ENCODE results near the gene MCM3AP. TPM values are rescaled to one million over a fixed set of nuclear protein-coding genes. Genes with fewer than 3 reads are reported as not detected.

MCM3AP gene
- total RNA-seq, 1 experiment from 2014 or later: 91.7 TPM

DNA sequence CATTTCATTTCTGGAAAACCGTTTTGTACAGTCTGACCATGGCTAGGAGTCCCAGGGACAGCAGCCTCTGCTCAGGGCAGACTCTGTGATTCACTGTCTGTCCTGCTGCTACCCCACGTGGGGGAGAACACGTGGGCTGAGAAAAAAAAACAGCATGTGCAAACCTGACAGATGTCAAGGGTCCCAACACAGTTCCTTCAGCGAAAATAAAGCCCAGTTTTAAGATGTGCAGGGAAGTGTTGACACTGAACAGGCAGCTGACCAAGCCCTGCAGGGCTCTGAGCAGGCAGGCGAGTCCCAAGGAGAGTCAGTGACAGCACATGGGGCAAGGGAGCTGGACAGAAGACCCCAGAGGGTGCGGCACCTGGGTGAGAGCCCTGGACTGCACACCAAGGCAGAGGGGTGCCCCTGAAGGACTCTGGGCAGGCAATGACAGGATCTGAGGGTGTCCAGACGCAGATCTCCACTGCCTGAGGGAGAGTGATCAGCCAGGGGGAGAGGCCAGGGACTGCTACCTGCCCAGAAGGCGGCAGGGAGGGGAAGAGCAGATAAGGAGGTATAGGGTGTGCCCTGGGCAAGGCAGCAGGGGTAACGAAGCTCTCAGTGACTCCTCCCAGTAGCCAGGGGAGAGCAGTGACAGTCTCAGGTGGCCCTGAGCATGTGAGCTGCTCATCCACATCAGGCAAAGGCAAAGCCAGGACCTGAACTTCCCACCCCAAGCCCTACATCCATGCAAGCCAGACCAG, 96.0 kb downstream of the MCM3AP start:
- DNase-seq (ENCODE audit: low read depth): peak; percentile 50

DNA sequence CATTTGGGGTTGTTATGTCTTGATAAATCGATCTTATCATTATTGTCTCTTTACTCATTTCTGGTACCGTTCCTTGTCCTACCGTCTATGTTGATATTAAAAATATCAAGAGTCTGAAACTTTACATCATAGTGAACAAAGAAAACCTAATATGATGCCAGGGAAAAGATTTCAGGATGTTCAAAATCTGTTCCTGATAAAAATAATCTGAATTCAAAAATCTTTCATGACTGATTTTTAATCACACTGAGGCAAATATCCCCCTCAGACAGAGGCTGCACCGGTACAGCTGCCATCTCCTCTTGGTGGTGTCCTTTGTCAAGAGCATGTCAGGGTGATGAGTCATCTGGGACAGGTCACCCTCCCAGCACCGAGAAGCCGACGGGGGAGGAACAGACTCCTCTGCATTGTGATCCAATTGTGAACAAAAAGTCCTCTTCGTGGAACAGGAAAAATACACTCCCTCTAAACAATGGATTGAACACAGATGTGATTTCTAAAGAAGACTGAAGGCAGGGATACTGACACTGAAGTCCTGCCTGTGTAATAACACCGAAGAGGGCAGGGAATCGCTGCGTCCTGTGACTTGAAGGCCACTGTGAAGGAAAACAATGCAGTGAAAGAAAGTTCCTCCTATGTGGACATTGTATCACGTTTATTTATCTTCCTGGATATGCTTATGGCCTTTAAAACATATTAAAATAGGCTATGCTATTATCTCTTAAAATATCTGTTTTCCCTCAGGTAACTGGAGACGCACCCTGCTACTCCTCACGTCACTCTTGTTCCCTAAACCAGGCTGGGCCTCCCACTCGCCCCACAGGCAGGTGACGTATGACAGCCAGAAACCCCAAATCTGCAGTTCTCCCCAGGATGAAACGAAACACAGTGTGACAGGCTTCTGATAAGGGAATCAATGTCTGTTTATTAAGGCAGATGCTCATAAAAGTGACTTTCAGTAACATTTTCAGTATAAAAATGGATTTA, 96.9 kb downstream of the MCM3AP start:
- DNase-seq (ENCODE audit: low read depth): peak; percentile 73

DNA sequence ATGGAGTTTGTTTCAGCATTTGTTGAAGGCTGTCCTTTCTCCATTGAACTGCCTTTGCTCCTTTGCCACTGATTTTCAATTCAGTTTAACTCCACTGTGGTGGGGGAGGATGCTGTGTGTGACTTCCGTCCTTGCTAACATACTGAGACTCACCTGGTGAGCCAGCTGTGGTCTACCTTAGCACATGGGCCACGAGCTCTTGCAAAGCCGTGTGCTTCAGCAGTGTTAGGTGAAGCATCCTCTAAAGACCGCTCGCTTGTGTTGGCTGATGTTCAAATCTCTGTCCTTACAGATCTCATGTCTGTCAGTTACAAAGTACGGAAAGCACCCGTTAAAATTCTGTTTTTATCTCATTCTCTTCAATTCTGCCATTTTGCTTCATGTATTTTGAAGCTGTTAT, 97.6 kb downstream of the MCM3AP start:
- DNase-seq (ENCODE audit: low read depth): no peak

DNA sequence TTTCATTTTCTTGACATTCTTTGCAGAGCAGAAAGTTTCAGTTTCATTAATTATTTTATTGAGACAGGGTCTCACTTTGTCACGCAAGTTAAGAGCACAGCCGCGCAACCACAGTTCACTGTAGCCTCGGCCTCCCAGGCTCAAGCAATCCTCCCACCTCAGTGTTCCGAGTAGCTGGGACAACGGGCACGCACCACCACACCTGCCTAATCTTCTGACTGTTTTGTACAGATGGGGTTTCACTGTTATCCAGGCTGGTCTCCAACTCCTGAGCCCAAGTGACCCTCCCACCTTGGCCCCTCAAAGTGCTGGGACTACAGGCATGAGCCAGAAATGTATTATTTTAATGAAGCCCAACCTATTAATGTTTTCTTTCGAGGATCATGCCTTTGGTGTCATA, 98.2 kb downstream of the MCM3AP start:
- no peak for DNase-seq (ENCODE audit: low read depth)

DNA sequence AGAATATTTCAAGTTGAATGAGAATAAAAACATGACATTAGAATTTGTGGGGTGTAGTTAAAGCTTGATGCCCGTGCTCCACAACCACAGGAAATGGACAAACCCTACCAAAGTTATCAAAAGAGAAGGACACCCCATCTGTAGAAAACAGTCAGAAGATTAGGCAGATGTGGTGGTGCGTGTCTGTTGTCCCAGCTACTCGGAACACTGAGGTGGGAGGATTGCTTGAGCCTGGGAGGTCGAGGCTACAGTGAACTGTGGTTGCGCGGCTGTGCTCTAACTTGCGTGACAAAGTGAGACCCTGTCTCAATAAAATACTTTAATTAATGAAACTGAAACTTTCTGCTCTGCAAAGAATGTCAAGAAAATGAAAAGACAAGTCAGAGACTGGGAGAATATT, 99.7 kb downstream of the MCM3AP start:
- DNase-seq (ENCODE audit: low read depth): no peak

Other genes with a start within 250 kb of the MCM3AP start
- 58.8 and 62.8 TPM in 2 replicates for gene COL6A2, start 187.5 kb downstream of the MCM3AP start, total RNA-seq (2014; rRNA removed; shearing (Covaris generic))
- gene FTCD, start 130.0 kb downstream of the MCM3AP start, total RNA-seq (2014; rRNA removed; shearing (Covaris generic)): 0.13 and 0.69 TPM in 2 replicates
- 10.9 and 16.4 TPM in 2 replicates for gene SPATC1L, start 101.2 kb downstream of the MCM3AP start, total RNA-seq (2014; rRNA removed; shearing (Covaris generic))
- 74.2 and 85.5 TPM in 2 replicates for gene LSS, start 56.8 kb downstream of the MCM3AP start, total RNA-seq (2014; rRNA removed; shearing (Covaris generic))
- gene YBEY, start 731 bp upstream of the MCM3AP start, total RNA-seq (2014; rRNA removed; shearing (Covaris generic)): 37.7 and 38.2 TPM in 2 replicates
- gene C21orf58, start 38.3 kb upstream of the MCM3AP start, total RNA-seq (2014; rRNA removed; shearing (Covaris generic)): 11.5 and 16.4 TPM in 2 replicates
- 29.2 and 30.1 TPM in 2 replicates for gene PCNT, start 38.5 kb upstream of the MCM3AP start, total RNA-seq (2014; rRNA removed; shearing (Covaris generic))
- gene DIP2A, start 173.3 kb upstream of the MCM3AP start, total RNA-seq (2014; rRNA removed; shearing (Covaris generic)): 16.7 and 17.7 TPM in 2 replicates